HepG2 (cell line): Measurements from ENCODE around the gene CD14. TPM values are rescaled to one million over a fixed set of nuclear protein-coding genes. Genes with fewer than 3 reads are reported as not detected.
A peak's percentile ranks its signal among the peaks of the same experiment; 100 is the strongest.

ENCODE experiments used
- ATAC-seq: fragments of 200-7000 bp; cut with Tn5 transposase; 3 replicates; pipeline ENCODE4 v1.9.1; 2020; ENCODE audit warnings: mild to moderate bottlenecking, moderate library complexity
- Bru-seq: library from RNA; stranded (reverse); fragments of 400-500 nt; gene quantifications from one replicate; lab custom pipeline; 2021; lab: Mats Ljungman, UMichigan
- BruChase-seq, 2 experiments: library from RNA; stranded (reverse); fragments of 400-500 nt; gene quantifications; one replicate each; lab custom pipeline; 2021; lab: Mats Ljungman, UMichigan
- BruUV-seq: library from RNA; stranded (reverse); fragments of 400-500 nt; replicated peaks from 2 replicates; lab custom pipeline; 2021; lab: Mats Ljungman, UMichigan
- CTCF ChIA-PET: fragments of 300-600 bp; formaldehyde crosslinking; extraction: SDS; loops from one replicate; lab custom pipeline; 2021; ENCODE audit warnings: low total read pairs, inconsistent platforms, low intra/inter-chr PET ratio; lab: Yijun Ruan, JAX
- POLR2A ChIA-PET: fragments of 350-600 bp; sonication (Branson Sonifier 250); formaldehyde crosslinking; loops from one replicate; lab custom pipeline; 2020; ENCODE audit warnings: antibody characterized with exemption, inconsistent platforms; lab: Yijun Ruan, JAX
- DNase-seq: peaks from one replicate; pipeline ENCODE4 v3.0.0-alpha.2; 2015; ENCODE audit warnings: low spot score
- FAIRE-seq: peaks from 3 replicates; lab custom pipeline; 2011; peaks lifted over from hg19 to GRCh38; lab: Jason Lieb, UNC
- H2AFZ ChIP-seq: one replicate; pipeline ENCODE4 v1.6.1; 2011; ENCODE audit warnings: low read length, inconsistent platforms
- H3K27ac ChIP-seq: fragments of 300-600 bp; 3 replicates; pipeline ENCODE4 v1.8.0; 2011; ENCODE audit warnings: mixed run types, mild to moderate bottlenecking, mixed read lengths, low read length, inconsistent platforms; ENCODE audit not compliant: insufficient read depth; ENCODE audit errors: extremely low read length
- H3K27me3 ChIP-seq, 2 experiments: fragments of 200-600 bp in 1 of 2; 2 replicates in 1 of 2; 3 replicates in 1 of 2; pipeline versions ENCODE4 v1.6.0 to v1.8.0; 2011; ENCODE audit warnings: low read length in 2 of 2, mild to moderate bottlenecking in 2 of 2, moderate library complexity in 2 of 2, inconsistent platforms in 1 of 2; ENCODE audit not compliant: insufficient read depth in 2 of 2, control insufficient read depth in 1 of 2
- H3K36me3 ChIP-seq, 2 experiments: fragments of 200-600 bp in 1 of 2; replicated peaks in 1 of 2; 2 replicates in 1 of 2; 3 replicates in 1 of 2; pipeline versions ENCODE4 v1.5.1 to v1.8.0; 2011; ENCODE audit warnings: low read length in 2 of 2, inconsistent platforms in 1 of 2; ENCODE audit not compliant: insufficient read depth in 2 of 2, control insufficient read depth in 1 of 2
- H3K4me1 ChIP-seq: 2 replicates; pipeline ENCODE4 v1.5.1; 2012; ENCODE audit warnings: low read length, inconsistent platforms; ENCODE audit not compliant: insufficient read depth
- H3K4me2 ChIP-seq: 2 replicates; pipeline ENCODE4 v1.6.0; 2011; ENCODE audit warnings: low read depth, low read length, inconsistent platforms
- H3K4me3 ChIP-seq, 3 experiments: fragments of 200-600 bp in 1 of 3; sonication (generic), shearing (Covaris generic) in 1 of 3; replicated peaks in 1 of 3; 2 replicates each; pipeline ENCODE4 v1.5.1; 2011 to 2016; ENCODE audit warnings: low read length in 3 of 3, inconsistent platforms in 2 of 3, low read depth in 2 of 3, mild to moderate bottlenecking in 2 of 3, control low read depth in 1 of 3, mixed read lengths in 1 of 3; ENCODE audit not compliant: insufficient read depth in 1 of 3
- H3K79me2 ChIP-seq: one replicate; pipeline ENCODE4 v1.6.1; 2011; ENCODE audit warnings: low read length, inconsistent platforms; ENCODE audit not compliant: insufficient read depth
- H3K9ac ChIP-seq: 2 replicates; pipeline ENCODE4 v1.6.0; 2011; ENCODE audit warnings: mild to moderate bottlenecking, low read depth, low read length, inconsistent platforms; ENCODE audit not compliant: insufficient read depth
- H3K9me3 ChIP-seq: 2 replicates; pipeline ENCODE4 v1.5.1; 2012; ENCODE audit warnings: mild to moderate bottlenecking, low read length
- H4K20me1 ChIP-seq: 2 replicates; pipeline ENCODE4 v1.6.0; 2011; ENCODE audit warnings: inconsistent platforms, mild to moderate bottlenecking, low read length, moderate library complexity; ENCODE audit not compliant: insufficient read depth
- CREM ChIP-seq, 2 experiments: sonication (generic) in 1 of 2; formaldehyde crosslinking in 1 of 2; IDR thresholded peaks; 2 replicates each; pipeline versions ENCODE4 v1.4.0 to v1.6.1; 2016 to 2020; ENCODE audit warnings: antibody characterized with exemption in 1 of 2, mild to moderate bottlenecking in 1 of 2, missing genetic modification reagents in 1 of 2
- ETV5 ChIP-seq: IDR thresholded peaks from 2 replicates; pipeline ENCODE4 v1.6.1; 2018; ENCODE audit warnings: missing biosample characterization, missing genetic modification reagents, inconsistent platforms, borderline replicate concordance
- SMAD1 ChIP-seq: sonication (generic); formaldehyde crosslinking; IDR thresholded peaks from 2 replicates; pipeline ENCODE4 v1.4.0; 2020; ENCODE audit warnings: missing genetic modification reagents, low read depth, mild to moderate bottlenecking, borderline replicate concordance
- TCF7 ChIP-seq: sonication (generic); IDR thresholded peaks from 2 replicates; pipeline ENCODE4 v1.6.1; 2016; ENCODE audit warnings: antibody characterized with exemption, low read depth
- TEF ChIP-seq: sonication (generic); formaldehyde crosslinking; IDR thresholded peaks from 2 replicates; pipeline ENCODE4 v1.5.0; 2020; ENCODE audit warnings: missing genetic modification reagents
- YEATS4 ChIP-seq: sonication (generic); formaldehyde crosslinking; IDR thresholded peaks from 2 replicates; pipeline ENCODE4 v1.4.0; 2020; ENCODE audit warnings: missing genetic modification reagents, borderline replicate concordance
- ZFP41 ChIP-seq: sonication (generic); formaldehyde crosslinking; IDR thresholded peaks from 2 replicates; pipeline ENCODE4 v1.4.0; 2020; ENCODE audit warnings: mild to moderate bottlenecking, missing genetic modification reagents, borderline replicate concordance
- ZFY ChIP-seq: sonication (generic); formaldehyde crosslinking; IDR thresholded peaks from 2 replicates; pipeline ENCODE4 v1.4.0; 2020; ENCODE audit warnings: missing genetic modification reagents
- ZNF605 ChIP-seq: sonication (generic); formaldehyde crosslinking; IDR thresholded peaks from 2 replicates; pipeline ENCODE4 v1.8.0; 2022; ENCODE audit warnings: mild to moderate bottlenecking, missing genetic modification reagents
- ZSCAN21 ChIP-seq: sonication (generic); formaldehyde crosslinking; IDR thresholded peaks from 2 replicates; pipeline ENCODE4 v1.8.0; 2022; ENCODE audit warnings: mild to moderate bottlenecking, missing genetic modification reagents, moderate library complexity, borderline replicate concordance
- WGBS: methylation state at CpG from one replicate; pipeline ENCODE4 v1.1.6; 2017; ENCODE audit warnings: low lambda C conversion rate; 5-methylcytosine and 5-hydroxymethylcytosine counted together
- in situ Hi-C: cut with HindIII; loops from 2 replicates; pipeline ENCODE4 v1.10.0; 2017; ENCODE audit warnings: low pct_unique_long_range_greater_than_20kb; ENCODE audit not compliant: extremely low pct_ligation_motif_present
- intact Hi-C: fragments of 100-400 bp; cut with micrococcal nuclease; formaldehyde crosslinking; loops from one replicate; pipeline ENCODE4 v1.10.0; 2022; ENCODE audit not compliant: unreplicated experiment
- long read RNA-seq, 2 experiments: library from RNA in 1 of 2; library from polyadenylated mRNA in 1 of 2; stranded (forward) in 1 of 2; unstranded in 1 of 2; transcript quantifications; one replicate each; pipeline ENCODE4 v2.0.0, GENCODE V29; 2019 to 2022
- polyA minus RNA-seq, 3 experiments: library from RNA; depleted of rRNA, polyadenylated mRNA; stranded (reverse); fragments of >200 nt; gene quantifications; 2 replicates each; pipeline ENCODE4 v1.2.3, GENCODE V29; 2011; ENCODE audit warnings: low replicate concordance in 1 of 3
- polyA plus RNA-seq, 8 experiments: library from polyadenylated mRNA; depleted of rRNA in 3 of 8; stranded (reverse) in 7 of 8; unstranded in 1 of 8; fragments of >200 nt; fragmentation: Illumina TruSeq in 4 of 8; extraction: Trizol in 4 of 8; gene quantifications; 2 replicates each; pipeline versions ENCODE4 v1.2.1 to v1.2.3, GENCODE V29; 2011 to 2016; ENCODE audit warnings: low read depth in 4 of 8, missing spikeins in 1 of 8, mixed read lengths in 1 of 8; ENCODE audit not compliant: insufficient read depth in 1 of 8
- total RNA-seq, 5 experiments: library from RNA; depleted of rRNA; stranded (reverse); fragments of >200 nt; fragmentation: Illumina TruSeq; extraction: Trizol; gene quantifications; 2 replicates each; pipeline ENCODE4 v1.2.3, GENCODE V29; 2016; ENCODE audit warnings: low read depth in 1 of 5
- TF ChIP-seq, protein P1 (sequence below): sonication (generic); formaldehyde crosslinking; IDR thresholded peaks from 2 replicates; pipeline ENCODE4 v1.4.0; 2020; ENCODE audit warnings: low read depth, mild to moderate bottlenecking, missing genetic modification reagents
- TF ChIP-seq, protein P2 (sequence below): sonication (generic); formaldehyde crosslinking; conservative IDR thresholded peaks from 2 replicates; pipeline ENCODE4 v1.8.0; 2022; ENCODE audit warnings: mild to moderate bottlenecking, moderate library complexity, missing genetic modification reagents

The CD14 gene
- total RNA-seq (2016; rRNA removed; fragmentation: Illumina TruSeq; extraction: Trizol) = 0.70 and 1.7 TPM in 2 replicates
- 0.35 and 0.40 TPM in 2 replicates for total RNA-seq (2016; cell fraction: cytosol; rRNA removed; fragmentation: Illumina TruSeq; extraction: Trizol; ENCODE audit: low read depth)
- total RNA-seq (2016; cell fraction: insoluble cytoplasmic fraction; rRNA removed; fragmentation: Illumina TruSeq; extraction: Trizol) = 1.4 TPM in 2 replicates
- 0.22 and 0.31 TPM in 2 replicates for total RNA-seq (2016; cell fraction: membrane; rRNA removed; fragmentation: Illumina TruSeq; extraction: Trizol)
- total RNA-seq (2016; cell fraction: nucleus; rRNA removed; fragmentation: Illumina TruSeq; extraction: Trizol) = 1.5 and 1.7 TPM in 2 replicates
- 4.7 and 9.8 TPM in 2 replicates for polyA plus RNA-seq (2011; rRNA removed)
- polyA plus RNA-seq (2011; cell fraction: cytosol; rRNA removed) = 4.5 and 5.6 TPM in 2 replicates
- polyA plus RNA-seq (2011; cell fraction: nucleus; rRNA removed) = 3.9 and 7.5 TPM in 2 replicates
- 2.7 and 8.6 TPM in 2 replicates for polyA plus RNA-seq (2012)
- 0.16 and 0.26 TPM in 2 replicates for polyA plus RNA-seq (2016; cell fraction: cytosol; fragmentation: Illumina TruSeq; extraction: Trizol; ENCODE audit: low read depth)
- 0.59 and 0.86 TPM in 2 replicates for polyA plus RNA-seq (2016; cell fraction: insoluble cytoplasmic fraction; fragmentation: Illumina TruSeq; extraction: Trizol; ENCODE audit: low read depth)
- 0.15 and 0.20 TPM in 2 replicates for polyA plus RNA-seq (2016; cell fraction: membrane; fragmentation: Illumina TruSeq; extraction: Trizol; ENCODE audit: low read depth)
- polyA plus RNA-seq (2016; cell fraction: nucleus; fragmentation: Illumina TruSeq; extraction: Trizol; ENCODE audit: insufficient read depth, low read depth) = 1.8 and 4.1 TPM in 2 replicates
- polyA minus RNA-seq (2011; rRNA and poly(A)+ RNA removed; ENCODE audit: low replicate concordance) = 0.16 and 4.7 TPM in 2 replicates
- 2.6 and 4.0 TPM in 2 replicates for polyA minus RNA-seq (2011; cell fraction: cytosol; rRNA and poly(A)+ RNA removed)
- polyA minus RNA-seq (2011; cell fraction: nucleus; rRNA and poly(A)+ RNA removed) = 0.90 and 1.5 TPM in 2 replicates
- percentile 27 among the genes with signal in this experiment for Bru-seq, nascent RNA
- BruChase-seq, experiment 1, labeled RNA remaining after a 6-hour chase = percentile 47 among the genes with signal in this experiment
- BruChase-seq, experiment 2, labeled RNA remaining after a 2-hour chase = percentile 37 among the genes with signal in this experiment
- long read RNA-seq, experiment 1, transcript CD14-201 (2 exons, 1,886 nt) = major isoform, 5 of 7 reads
- long read RNA-seq, experiment 1, partial matches to known transcripts = 0 of 7 reads
- long read RNA-seq, experiment 1, other reads (novel, unspliced or antisense) = 2 of 7 reads
- long read RNA-seq, experiment 2, partial matches to known transcripts = 0 of 2 reads
- long read RNA-seq, experiment 2, other reads (novel, unspliced or antisense) = 0 of 2 reads

DNA sequence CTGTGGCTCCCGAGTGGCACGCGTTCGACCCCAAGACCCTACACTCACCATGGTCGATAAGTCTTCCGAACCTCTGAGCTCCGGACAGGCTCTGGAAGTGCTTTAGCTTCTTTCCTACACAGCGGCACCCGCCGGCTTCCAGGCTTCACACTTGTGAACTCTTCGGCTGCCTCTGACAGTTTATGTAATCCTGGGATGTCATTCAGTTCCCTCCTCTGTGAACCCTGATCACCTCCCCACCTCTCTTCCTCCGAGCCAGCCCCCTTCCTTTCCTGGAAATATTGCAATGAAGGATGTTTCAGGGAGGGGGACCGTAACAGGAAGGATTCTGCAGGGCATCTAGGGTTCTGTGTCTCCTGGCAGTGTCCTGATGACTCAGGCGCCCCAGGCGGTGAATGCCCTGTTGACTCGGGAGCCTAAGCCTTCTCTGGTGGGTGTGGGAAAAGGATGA is at the start of gene CD14:
CD14 (minus strand) TSS at position 155 of the 451 bp plus-strand sequence; CDS start at position 51, 104 bp downstream.
- peaks cover 56% of the 10 kb centered on the region for H3K4me1 ChIP-seq
- intact Hi-C loops (loop anchor here (1.0 kb wide), 1 partner anchor 23 kb away; no protein-coding TSS in a partner anchor), in situ Hi-C loops (loop anchor here (5.0 kb wide), 1 partner anchor 71 kb away; the partner anchor contains the start of genes APBB3 and SLC35A4)
- DNase-seq (peak; percentile 53), FAIRE-seq (peak; percentile 76), ATAC-seq (peak; percentile 73)
- 5% methylated on average over 9 of the region's 16 CpGs for WGBS
- H3K27ac ChIP-seq = peak within 1 kb of the TSS; percentile 36
- H4K20me1 ChIP-seq = no peaks in the 10 kb centered on the region
- H3K4me2 ChIP-seq = peak within 1 kb of the TSS; percentile 71
- POLR2A ChIA-PET = interaction anchor here (0.9 to 1.5 kb wide), 2 partner anchors 15 to 76 kb away, joined by 3 read pairs; partner anchors contain the start of genes IK, NDUFA2 and SRA1
- H2AFZ ChIP-seq = no peak within 1 kb of the TSS
- H3K79me2 ChIP-seq = no peaks in the 10 kb centered on the region
- H3K9me3 ChIP-seq = peaks cover 9% of the 10 kb centered on the region
- H3K4me3 ChIP-seq = peak within 1 kb of the TSS; percentile 1 to 50 (median 6); a peak in 2 of 6 replicates
- H3K36me3 ChIP-seq = no peaks in the 10 kb centered on the region
- CTCF ChIA-PET = no interaction called here
- H3K9ac ChIP-seq = no peak within 1 kb of the TSS
- no peaks in the 10 kb centered on the region for H3K27me3 ChIP-seq
- no TSS peak for BruUV-seq
- 0 out of 2 replicates have a peak, but pooled peaks have one; percentile 16 for TF ChIP-seq ZFY (CRISPR knock-in tag)
- TF ChIP-seq ZNF605 (CRISPR knock-in tag) = 0 out of 2 replicates have a peak, but pooled peaks have one; percentile 26
- no peak for TF ChIP-seq TEF (CRISPR knock-in tag)
- peak; percentile 62; the same call in 1 of the 2 replicates for TF ChIP-seq ETV5 (CRISPR knock-in tag)
- peak; percentile 30; the same call in 1 of the 2 replicates for TF ChIP-seq CREM (IDR thresholded peaks at IDR 0.05)
- no peak for TF ChIP-seq CREM (CRISPR knock-in tag; IDR thresholded peaks at IDR 0.05)
- no peak for TF ChIP-seq TCF7
- no peak for TF ChIP-seq ZFP41 (CRISPR knock-in tag)
- no peak for TF ChIP-seq SMAD1
- no peak for TF ChIP-seq YEATS4 (CRISPR knock-in tag)
- TF ChIP-seq, protein P1, sequence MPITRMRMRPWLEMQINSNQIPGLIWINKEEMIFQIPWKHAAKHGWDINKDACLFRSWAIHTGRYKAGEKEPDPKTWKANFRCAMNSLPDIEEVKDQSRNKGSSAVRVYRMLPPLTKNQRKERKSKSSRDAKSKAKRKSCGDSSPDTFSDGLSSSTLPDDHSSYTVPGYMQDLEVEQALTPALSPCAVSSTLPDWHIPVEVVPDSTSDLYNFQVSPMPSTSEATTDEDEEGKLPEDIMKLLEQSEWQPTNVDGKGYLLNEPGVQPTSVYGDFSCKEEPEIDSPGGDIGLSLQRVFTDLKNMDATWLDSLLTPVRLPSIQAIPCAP = no peak
- TF ChIP-seq, protein P2, sequence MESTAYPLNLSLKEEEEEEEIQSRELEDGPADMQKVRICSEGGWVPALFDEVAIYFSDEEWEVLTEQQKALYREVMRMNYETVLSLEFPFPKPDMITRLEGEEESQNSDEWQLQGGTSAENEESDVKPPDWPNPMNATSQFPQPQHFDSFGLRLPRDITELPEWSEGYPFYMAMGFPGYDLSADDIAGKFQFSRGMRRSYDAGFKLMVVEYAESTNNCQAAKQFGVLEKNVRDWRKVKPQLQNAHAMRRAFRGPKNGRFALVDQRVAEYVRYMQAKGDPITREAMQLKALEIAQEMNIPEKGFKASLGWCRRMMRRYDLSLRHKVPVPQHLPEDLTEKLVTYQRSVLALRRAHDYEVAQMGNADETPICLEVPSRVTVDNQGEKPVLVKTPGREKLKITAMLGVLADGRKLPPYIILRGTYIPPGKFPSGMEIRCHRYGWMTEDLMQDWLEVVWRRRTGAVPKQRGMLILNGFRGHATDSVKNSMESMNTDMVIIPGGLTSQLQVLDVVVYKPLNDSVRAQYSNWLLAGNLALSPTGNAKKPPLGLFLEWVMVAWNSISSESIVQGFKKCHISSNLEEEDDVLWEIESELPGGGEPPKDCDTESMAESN (CRISPR knock-in tag) = no peak
- TF ChIP-seq ZSCAN21 (CRISPR knock-in tag) = no peak
